H9 (cell line): Measurements from ENCODE around the gene MED28. TPM values are rescaled to one million over a fixed set of nuclear protein-coding genes. Genes with fewer than 3 reads are reported as not detected.

Source experiments
- DNase-seq: peaks from one replicate; pipeline ENCODE4 v3.0.0-alpha.2; 2017
- H2AFZ ChIP-seq: one replicate; pipeline ENCODE4 v1.6.1; 2013; ENCODE audit warnings: mild to moderate bottlenecking, low read length, control low read depth, moderate library complexity
- H2AK5ac ChIP-seq: 2 replicates; pipeline ENCODE4 v1.6.1; 2013; ENCODE audit warnings: low read length, control low read depth, mixed read lengths; ENCODE audit not compliant: insufficient read length
- H2BK120ac ChIP-seq: one replicate; pipeline ENCODE4 v1.6.1; 2013; ENCODE audit warnings: low read depth, mild to moderate bottlenecking, low read length, control low read depth, inconsistent platforms; ENCODE audit not compliant: poor library complexity, severe bottlenecking
- H2BK12ac ChIP-seq: 2 replicates; pipeline ENCODE4 v1.6.1; 2013; ENCODE audit warnings: low read length, control low read depth, mixed read lengths, low read depth; ENCODE audit not compliant: insufficient read length
- H2BK15ac ChIP-seq: 2 replicates; pipeline ENCODE4 v1.6.1; 2013; ENCODE audit warnings: low read depth, low read length, control low read depth
- H2BK20ac ChIP-seq: one replicate; pipeline ENCODE4 v1.6.1; 2013; ENCODE audit warnings: low read depth, mild to moderate bottlenecking, low read length, control low read depth, inconsistent platforms; ENCODE audit not compliant: poor library complexity, severe bottlenecking
- H2BK5ac ChIP-seq: 2 replicates; pipeline ENCODE4 v1.6.1; 2013; ENCODE audit warnings: low read length, control low read depth, mixed read lengths; ENCODE audit not compliant: insufficient read length
- H3K14ac ChIP-seq: 2 replicates; pipeline ENCODE4 v1.6.1; 2013; ENCODE audit warnings: low read length, control low read depth; ENCODE audit not compliant: insufficient read depth
- H3K18ac ChIP-seq: 2 replicates; pipeline ENCODE4 v1.6.1; 2013; ENCODE audit warnings: low read depth, mild to moderate bottlenecking, mixed read lengths, low read length, control low read depth; ENCODE audit not compliant: insufficient read length
- H3K23ac ChIP-seq: 2 replicates; pipeline ENCODE4 v1.6.1; 2013; ENCODE audit warnings: low read length, control low read depth, mixed read lengths, low read depth; ENCODE audit not compliant: insufficient read length
- H3K23me2 ChIP-seq: 2 replicates; pipeline ENCODE4 v1.6.1; 2013; ENCODE audit warnings: low read depth, mild to moderate bottlenecking, mixed read lengths, low read length, control low read depth; ENCODE audit not compliant: insufficient read length, poor library complexity, severe bottlenecking
- H3K27ac ChIP-seq: 2 replicates; pipeline ENCODE4 v1.5.1; 2013; ENCODE audit warnings: low read length, control low read depth, mixed read lengths, low read depth; ENCODE audit not compliant: insufficient read length
- H3K27me3 ChIP-seq: 2 replicates; pipeline ENCODE4 v1.6.1; 2013; ENCODE audit warnings: low read length, control low read depth, inconsistent platforms; ENCODE audit not compliant: insufficient read depth
- H3K4ac ChIP-seq: 2 replicates; pipeline ENCODE4 v1.6.1; 2013; ENCODE audit warnings: low read depth, mild to moderate bottlenecking, control low read depth, inconsistent platforms, low read length, moderate library complexity
- H3K4me1 ChIP-seq: 2 replicates; pipeline ENCODE4 v1.6.1; 2013; ENCODE audit warnings: low read length, control low read depth, inconsistent platforms; ENCODE audit not compliant: insufficient read depth
- H3K4me2 ChIP-seq: 2 replicates; pipeline ENCODE4 v1.6.1; 2013; ENCODE audit warnings: low read length, control low read depth, mixed read lengths; ENCODE audit not compliant: insufficient read length, insufficient read depth
- H3K56ac ChIP-seq: 2 replicates; pipeline ENCODE4 v1.6.1; 2013; ENCODE audit warnings: low read depth, mild to moderate bottlenecking, mixed read lengths, low read length, control low read depth; ENCODE audit not compliant: insufficient read length
- H3K79me1 ChIP-seq: 2 replicates; pipeline ENCODE4 v1.6.1; 2013; ENCODE audit warnings: low read depth, mild to moderate bottlenecking, moderate library complexity, low read length, control low read depth, inconsistent platforms; ENCODE audit not compliant: insufficient read depth, poor library complexity, severe bottlenecking
- H3K79me2 ChIP-seq: 2 replicates; pipeline ENCODE4 v1.6.1; 2013; ENCODE audit warnings: low read length, control low read depth, inconsistent platforms; ENCODE audit not compliant: insufficient read depth
- H3K9ac ChIP-seq: 2 replicates; pipeline ENCODE4 v1.6.1; 2013; ENCODE audit warnings: low read length, control low read depth, mixed read lengths; ENCODE audit not compliant: insufficient read length; ENCODE audit errors: extremely low read depth
- H3K9me3 ChIP-seq: one replicate; pipeline ENCODE4 v1.6.1; 2013; ENCODE audit warnings: low read depth, low read length, inconsistent platforms; ENCODE audit not compliant: control insufficient read depth
- H3T11ph ChIP-seq: one replicate; pipeline ENCODE4 v1.6.1; 2013; ENCODE audit warnings: mild to moderate bottlenecking, low read length, control low read depth, inconsistent platforms
- H4K20me1 ChIP-seq: one replicate; pipeline ENCODE4 v1.6.1; 2013; ENCODE audit not compliant: control insufficient read depth, insufficient read length, insufficient read depth
- H4K5ac ChIP-seq: 2 replicates; pipeline ENCODE4 v1.6.1; 2013; ENCODE audit warnings: low read depth, mild to moderate bottlenecking, mixed read lengths, low read length, control low read depth; ENCODE audit not compliant: insufficient read length
- H4K8ac ChIP-seq: replicated peaks from 2 replicates; pipeline ENCODE4 v1.6.1; 2013; ENCODE audit warnings: low read length, control low read depth, mixed read lengths, low read depth; ENCODE audit not compliant: insufficient read length
- H4K91ac ChIP-seq: 2 replicates; pipeline ENCODE4 v1.6.1; 2013; ENCODE audit warnings: low read depth, mild to moderate bottlenecking, moderate library complexity, mixed read lengths, low read length, control low read depth; ENCODE audit not compliant: insufficient read length
- H3K27ac Mint-ChIP-seq, 3 experiments: 2 replicates in 2 of 3; 3 replicates in 1 of 3; pipeline ENCODE4 v1.8.0; 2020 to 2021; ENCODE audit warnings: mixed read lengths in 3 of 3, mild to moderate bottlenecking in 1 of 3, moderate library complexity in 1 of 3
- H3K27me3 Mint-ChIP-seq: 2 replicates; pipeline ENCODE4 v1.8.0; 2021; ENCODE audit warnings: low read depth, mild to moderate bottlenecking, moderate library complexity, mixed read lengths
- H3K36me3 Mint-ChIP-seq, 3 experiments: 2 replicates in 2 of 3; 3 replicates in 1 of 3; pipeline ENCODE4 v1.8.0; 2020 to 2021; ENCODE audit warnings: low read depth in 3 of 3, mixed read lengths in 3 of 3; ENCODE audit not compliant: insufficient read depth in 1 of 3
- H3K4me1 Mint-ChIP-seq, 2 experiments: 2 replicates each; pipeline ENCODE4 v1.8.0; 2020; ENCODE audit warnings: mixed read lengths in 2 of 2
- H3K4me3 Mint-ChIP-seq, 2 experiments: 2 replicates in 1 of 2; 3 replicates in 1 of 2; pipeline ENCODE4 v1.8.0; 2020 to 2021; ENCODE audit warnings: mild to moderate bottlenecking in 2 of 2, mixed read lengths in 2 of 2, moderate library complexity in 1 of 2
- H3K9me3 Mint-ChIP-seq, 2 experiments: 2 replicates in 1 of 2; 3 replicates in 1 of 2; pipeline ENCODE4 v1.8.0; 2020; ENCODE audit warnings: mild to moderate bottlenecking in 2 of 2, mixed read lengths in 2 of 2, moderate library complexity in 1 of 2
- CTCF ChIP-seq: fragments of 200-600 bp; sonication (generic); conservative IDR thresholded peaks from 3 replicates; pipeline ENCODE4 v1.8.0; 2021; ENCODE audit warnings: antibody characterized with exemption, mild to moderate bottlenecking
- WGBS: extraction: QIAGEN DNeasy Blood & Tissue Kit; methylation state at CpG from one replicate; pipeline ENCODE4 v1.1.7; 2013; ENCODE audit warnings: missing lambda C conversion rate, low lambda C conversion rate, mixed read lengths; ENCODE audit not compliant: insufficient read length; ENCODE audit errors: extremely low coverage; 5-methylcytosine and 5-hydroxymethylcytosine counted together
- total RNA-seq: library from RNA; stranded (reverse); gene quantifications from 2 replicates; pipeline ENCODE4 v1.2.1, GENCODE V29; 2021

The MED28 gene
- total RNA-seq, 1 experiment from 2014 or later = 90.4 TPM

GRCh38 chr4:17639136-17639535, 24.7 kb downstream of the MED28 start:
- H2BK12ac ChIP-seq = no peak overlapping the region
- H3K9me3 Mint-ChIP-seq = peaks cover 3 to 12% of the 10 kb centered on the region in 2 experiments; a peak in 2 of 5 replicates
- H3T11ph ChIP-seq = no peak overlapping the region
- no peak overlapping the region for H3K14ac ChIP-seq
- peaks cover 8% of the 10 kb centered on the region for H3K27me3 Mint-ChIP-seq
- no peak overlapping the region for H2BK20ac ChIP-seq
- H3K27ac ChIP-seq = no peak overlapping the region
- H3K4me1 ChIP-seq = no peaks in the 10 kb centered on the region
- H3K79me2 ChIP-seq = no peaks in the 10 kb centered on the region
- H3K4me2 ChIP-seq = no peak overlapping the region
- H4K5ac ChIP-seq = no peak overlapping the region
- WGBS = no CpG with 5 or more reads among the region's 7 CpGs
- no peak overlapping the region for H3K4ac ChIP-seq
- no peak overlapping the region for H3K27ac Mint-ChIP-seq
- H3K4me1 Mint-ChIP-seq = peaks cover 2 to 3% of the 10 kb centered on the region in 2 experiments; a peak in 2 of 4 replicates
- H3K18ac ChIP-seq = no peak overlapping the region
- H3K23ac ChIP-seq = no peak overlapping the region
- H3K79me1 ChIP-seq = no peaks in the 10 kb centered on the region
- H2AK5ac ChIP-seq = no peak overlapping the region
- no peak overlapping the region for H3K4me3 Mint-ChIP-seq
- no peaks in the 10 kb centered on the region for H4K20me1 ChIP-seq
- no peaks in the 10 kb centered on the region for H3K9me3 ChIP-seq
- no peak overlapping the region for H2BK15ac ChIP-seq
- H4K8ac ChIP-seq = no peak overlapping the region
- no peaks in the 10 kb centered on the region for H3K23me2 ChIP-seq
- DNase-seq = no peak
- no peaks in the 10 kb centered on the region for H3K27me3 ChIP-seq
- no peak overlapping the region for H4K91ac ChIP-seq
- H3K9ac ChIP-seq = no peak overlapping the region
- peaks cover 21 to 38% (median 33%) of the 10 kb centered on the region in 3 experiments for H3K36me3 Mint-ChIP-seq
- no peak overlapping the region for H2BK120ac ChIP-seq
- no peak overlapping the region for H2BK5ac ChIP-seq
- H3K56ac ChIP-seq = no peak overlapping the region
- TF ChIP-seq CTCF = no peak
- H2AFZ ChIP-seq = no peak overlapping the region
